Measurements from ENCODE around the gene WRNIP1. TPM values are rescaled to one million over a fixed set of nuclear protein-coding genes. Genes with fewer than 3 reads are reported as not detected.

WRNIP1 gene
- total and polyA plus RNA-seq, 9 of the 15 experiments (the other 6 are each of a cell fraction or from before 2014, with no cell fraction given): 13.2 to 63.6 (median 48.6) TPM

GRCh38 chr6:2765896-2766766 is 938 bp downstream of the WRNIP1 start (continued):
- no peak for TF ChIP-seq ZNF280A (IDR thresholded peaks at IDR 0.05; ENCODE audit: low read depth, partially characterized antibody)
- TF ChIP-seq ILF3 (IDR thresholded peaks at IDR 0.05; ENCODE audit: borderline replicate concordance): no peak
- TF ChIP-seq UBTF (IDR thresholded peaks at IDR 0.05; ENCODE audit: borderline replicate concordance in 1 of 2, low read depth in 2 of 2, low read length in 2 of 2): peak in 1 of 2 experiments; percentile 73; a peak in 2 of 4 replicates
- 0 out of 4 replicates have a peak, but pooled peaks have one; percentile 11 to 38 for TF ChIP-seq SIN3A (IDR thresholded peaks at IDR 0.05; ENCODE audit: borderline replicate concordance in 2 of 2, control insufficient read depth in 1 of 2, low read depth in 2 of 2, low read length in 2 of 2)
- no peak for TF ChIP-seq LEF1 (IDR thresholded peaks at IDR 0.05)
- no peak for TF ChIP-seq ZHX1 (conservative IDR thresholded peaks at IDR 0.05; ENCODE audit: low read length)
- peak; percentile 56 for TF ChIP-seq MAX (CRISPR knock-in tag; IDR thresholded peaks at IDR 0.05)
- TF ChIP-seq CBX2 (IDR thresholded peaks at IDR 0.05; ENCODE audit: insufficient read depth, low read length, poor library complexity, severe bottlenecking): no peak
- TF ChIP-seq TCF15 (CRISPR knock-in tag; IDR thresholded peaks at IDR 0.05): no peak
- TF ChIP-seq IFI16 (CRISPR knock-in tag; IDR thresholded peaks at IDR 0.05): no peak
- no peak for TF ChIP-seq L3MBTL2 (IDR thresholded peaks at IDR 0.05)
- TF ChIP-seq ZNF518B (CRISPR knock-in tag; IDR thresholded peaks at IDR 0.05): no peak
